IPS-18c (cell line): ENCODE data around the gene RTP2.

Experiments
- H3K4me3 ChIP-seq: 2 replicates; pipeline ENCODE4 v1.7.0; 2013; ENCODE audit warnings: low read depth, mild to moderate bottlenecking, low read length, moderate library complexity; ENCODE audit not compliant: insufficient read depth
- H3K9me3 ChIP-seq: one replicate; pipeline ENCODE4 v1.6.1; 2013; ENCODE audit warnings: mild to moderate bottlenecking, low read length, moderate library complexity; ENCODE audit not compliant: control insufficient read depth, insufficient read depth

RTP2 gene

DNA sequence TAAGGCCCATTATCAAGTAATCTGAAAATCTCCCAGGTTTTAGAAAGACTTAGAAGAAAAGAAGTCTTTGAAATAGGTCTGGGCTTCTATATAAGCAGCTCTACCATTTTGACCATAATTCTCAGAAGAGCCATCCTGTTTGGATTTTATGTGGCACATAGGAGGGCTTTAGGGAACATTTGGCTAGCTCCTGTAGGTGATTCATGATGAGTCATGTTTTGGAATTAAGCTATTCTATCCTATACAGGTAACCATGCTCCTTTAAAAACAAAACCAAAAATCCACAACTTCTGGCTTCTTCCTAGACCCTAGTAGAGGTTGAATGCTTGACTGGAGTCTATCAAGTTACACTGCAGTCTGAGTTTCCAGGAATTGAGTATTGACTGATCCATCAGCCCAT, 41.1 kb downstream of the RTP2 start:
- Histone ChIP-seq H3K9me3 (no peaks in the 10 kb centered on the region), H3K4me3 (no peak overlapping the region)

DNA sequence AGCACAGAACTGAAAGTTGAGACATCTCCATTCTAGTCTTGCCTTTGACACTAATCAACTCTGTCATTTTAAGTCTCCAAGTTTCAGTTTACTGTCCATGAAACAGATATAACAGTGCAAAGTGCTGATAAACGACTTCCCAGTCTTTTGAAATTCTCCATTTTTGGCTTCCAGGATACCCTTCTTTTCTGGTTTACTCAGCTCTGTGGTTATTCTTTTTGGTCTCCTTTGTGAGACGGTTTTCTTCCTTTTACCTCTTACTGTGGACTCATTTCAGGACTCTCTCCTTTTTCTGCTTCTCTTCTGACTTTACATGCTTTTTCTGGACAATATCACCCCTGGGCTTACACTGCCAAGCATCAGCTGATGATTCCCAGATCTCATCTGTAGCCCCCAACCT, 51.1 kb downstream of the RTP2 start:
- H3K9me3 ChIP-seq, result no peaks in the 10 kb centered on the region
- H3K4me3 ChIP-seq, result no peak overlapping the region
